Astrocyte of the cerebellum (primary cell): ENCODE measurements around the gene SLC7A14.

Experiments used
- DNase-seq: peaks from one replicate; pipeline ENCODE4 v3.0.0-alpha.2; 2011; ENCODE audit warnings: low read depth
- H3K4me3 ChIP-seq: 2 replicates; pipeline ENCODE4 v1.5.1; 2011; ENCODE audit warnings: mild to moderate bottlenecking, low read depth, low read length, moderate library complexity
- in situ Hi-C: cut with HindIII; loops from 2 replicates; pipeline ENCODE4 v1.10.0; 2017; ENCODE audit warnings: low sequenced_read_pairs
- TF ChIP-seq, protein P1 (sequence below): IDR thresholded peaks from 2 replicates; pipeline ENCODE4 v1.5.1; 2012; ENCODE audit warnings: low read length, low read depth, moderate library complexity, mild to moderate bottlenecking; ENCODE audit errors: missing control alignments

Gene SLC7A14

GRCh38 chr3:170500462-170500861 is 85.4 kb downstream of the SLC7A14 start:
- TF ChIP-seq, protein P1, sequence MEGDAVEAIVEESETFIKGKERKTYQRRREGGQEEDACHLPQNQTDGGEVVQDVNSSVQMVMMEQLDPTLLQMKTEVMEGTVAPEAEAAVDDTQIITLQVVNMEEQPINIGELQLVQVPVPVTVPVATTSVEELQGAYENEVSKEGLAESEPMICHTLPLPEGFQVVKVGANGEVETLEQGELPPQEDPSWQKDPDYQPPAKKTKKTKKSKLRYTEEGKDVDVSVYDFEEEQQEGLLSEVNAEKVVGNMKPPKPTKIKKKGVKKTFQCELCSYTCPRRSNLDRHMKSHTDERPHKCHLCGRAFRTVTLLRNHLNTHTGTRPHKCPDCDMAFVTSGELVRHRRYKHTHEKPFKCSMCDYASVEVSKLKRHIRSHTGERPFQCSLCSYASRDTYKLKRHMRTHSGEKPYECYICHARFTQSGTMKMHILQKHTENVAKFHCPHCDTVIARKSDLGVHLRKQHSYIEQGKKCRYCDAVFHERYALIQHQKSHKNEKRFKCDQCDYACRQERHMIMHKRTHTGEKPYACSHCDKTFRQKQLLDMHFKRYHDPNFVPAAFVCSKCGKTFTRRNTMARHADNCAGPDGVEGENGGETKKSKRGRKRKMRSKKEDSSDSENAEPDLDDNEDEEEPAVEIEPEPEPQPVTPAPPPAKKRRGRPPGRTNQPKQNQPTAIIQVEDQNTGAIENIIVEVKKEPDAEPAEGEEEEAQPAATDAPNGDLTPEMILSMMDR, result no peak
- in situ Hi-C loops, result no loop called here
- DNase-seq, result no peak
- H3K4me3 ChIP-seq, result no peak overlapping the region

GRCh38 chr3:170499562-170500156 is 86.2 kb downstream of the SLC7A14 start:
- no peak for DNase-seq
- in situ Hi-C loops, result no loop called here
- TF ChIP-seq, protein P1, result peak; percentile 72

DNA sequence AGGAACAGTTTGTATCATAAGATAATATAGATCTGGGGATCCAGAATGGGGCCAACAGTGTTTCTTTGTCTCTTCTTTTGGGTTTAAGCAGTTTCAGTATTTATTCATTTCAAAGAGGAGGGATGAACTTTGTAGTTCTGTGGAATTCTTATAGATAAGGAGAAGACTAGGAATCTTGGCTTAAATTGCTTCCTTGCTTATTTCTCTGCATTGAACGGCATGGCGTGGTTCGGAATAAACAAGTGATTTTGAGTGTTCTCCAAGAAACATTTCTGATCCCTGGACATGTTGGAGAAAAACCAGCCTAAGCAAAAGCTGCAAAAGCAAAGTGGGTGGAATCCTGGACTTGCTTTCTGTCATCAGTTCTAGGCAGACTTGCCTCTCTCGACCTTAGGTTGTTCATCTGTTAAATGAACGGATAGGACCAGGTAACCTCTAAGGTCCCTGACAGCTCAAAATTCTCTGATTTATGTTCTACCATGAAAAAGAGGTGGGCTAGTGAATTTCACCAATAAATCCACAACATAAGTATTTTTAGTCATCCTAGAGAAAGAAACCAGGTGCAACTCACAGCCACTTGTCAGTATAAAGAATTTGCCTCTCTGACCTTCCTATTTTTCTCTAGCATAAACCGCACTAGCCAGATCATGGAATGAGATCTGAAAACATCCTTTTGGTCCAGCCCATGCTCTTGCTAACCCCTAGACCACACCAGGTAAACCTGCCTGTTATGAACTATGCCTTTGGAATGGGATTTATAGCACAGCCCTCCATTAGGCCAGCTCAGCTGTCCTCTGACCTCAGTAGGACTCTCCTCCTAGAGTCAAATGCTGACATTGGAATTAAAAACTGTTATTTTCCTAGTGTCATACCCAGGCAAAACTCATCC is 88.4 kb downstream of the SLC7A14 start:
- in situ Hi-C loops, result no loop called here
- no peak for DNase-seq
- TF ChIP-seq, protein P1, result no peak
- no peak overlapping the region for H3K4me3 ChIP-seq

More at GRCh38 chr3:170499562-170500156, 86.2 kb downstream of the SLC7A14 start:
- no peak overlapping the region for H3K4me3 ChIP-seq

DNA sequence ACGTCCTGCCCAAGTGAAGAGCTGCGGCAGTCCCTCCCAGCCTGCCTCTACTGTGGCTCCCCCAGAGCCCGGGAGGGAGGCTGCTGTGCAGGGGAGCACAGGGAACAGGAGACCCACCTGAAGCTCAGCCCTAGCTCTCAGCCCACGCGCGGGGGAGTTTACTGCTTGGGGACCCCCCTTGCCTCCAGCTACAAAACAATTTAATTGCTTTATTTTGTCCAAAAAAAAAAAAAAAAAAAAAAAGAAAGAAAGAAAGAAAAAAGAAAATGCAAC is 89.1 kb downstream of the SLC7A14 start:
- TF ChIP-seq, protein P1, result no peak
- H3K4me3 ChIP-seq, result no peak overlapping the region
- in situ Hi-C loops, result no loop called here
- no peak for DNase-seq

DNA sequence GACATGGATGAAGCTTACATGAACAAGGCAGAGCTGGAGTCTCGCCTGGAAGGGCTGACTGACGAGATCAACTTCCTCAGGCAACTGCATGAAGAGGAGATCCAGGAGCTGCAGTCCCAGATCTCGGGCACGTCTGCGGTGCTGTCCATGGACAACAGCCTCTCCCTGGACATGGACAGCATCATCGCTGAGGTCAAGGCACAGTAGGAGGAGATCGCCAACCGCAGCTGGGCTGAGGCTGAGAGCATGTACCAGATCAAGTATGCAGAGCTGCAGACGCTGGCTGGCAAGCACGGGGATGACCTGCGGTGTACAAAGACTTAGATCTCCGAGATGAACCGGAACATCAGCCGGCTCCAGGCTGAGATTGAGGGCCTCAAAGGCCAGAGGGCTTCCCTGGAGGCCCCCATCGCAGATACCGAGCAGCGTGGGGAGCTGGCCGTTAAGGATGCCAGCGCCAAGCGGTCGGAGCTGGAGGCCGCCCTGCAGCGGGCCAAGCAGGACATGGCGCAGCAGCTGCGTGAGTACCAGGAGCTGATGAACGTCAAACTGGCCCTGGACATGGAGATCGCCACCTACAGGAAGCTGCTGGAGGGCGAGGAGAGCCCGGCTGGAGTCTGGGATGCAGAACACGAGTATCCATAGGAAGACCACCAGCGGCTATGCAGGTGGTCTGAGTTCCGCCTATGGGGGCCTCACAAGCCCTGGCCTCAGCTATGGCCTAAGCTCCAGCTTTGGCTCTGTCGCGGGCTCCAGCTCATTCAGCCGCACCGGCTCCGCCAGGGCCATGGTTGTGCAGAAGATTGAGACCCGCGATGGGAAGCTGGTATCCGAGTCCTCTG is 89.6 kb downstream of the SLC7A14 start:
- TF ChIP-seq, protein P1, result no peak
- in situ Hi-C loops, result no loop called here
- no peak for DNase-seq
- no peak overlapping the region for H3K4me3 ChIP-seq

- no peak for DNase-seq
- TF ChIP-seq, protein P1, result no peak
- in situ Hi-C loops, result no loop called here
- H3K4me3 ChIP-seq, result no peak overlapping the region
Measured at GRCh38 chr3:170494766-170495165, 91.1 kb downstream of the SLC7A14 start.
